ENCODE results near the gene CBLL1.

The CBLL1 gene

GRCh38 chr7:107721286-107721685, 22.7 kb upstream of the CBLL1 start:
- Histone ChIP-seq H3K4me1 (ENCODE audit: insufficient read depth, low read length) (no peaks in the 10 kb centered on the region), H3K9me3 (ENCODE audit: control insufficient read depth, insufficient read depth, low read length) (no peaks in the 10 kb centered on the region), H3K36me3 (ENCODE audit: insufficient read depth, low read length) (no peaks in the 10 kb centered on the region), H3K9ac (ENCODE audit: low read depth, low read length) (no peak overlapping the region)

GRCh38 chr7:107723255-107723654, 20.7 kb upstream of the CBLL1 start:
- Histone ChIP-seq H3K9me3 (ENCODE audit: control insufficient read depth, insufficient read depth, low read length) (no peaks in the 10 kb centered on the region), H3K36me3 (ENCODE audit: insufficient read depth, low read length) (no peaks in the 10 kb centered on the region), H3K4me1 (ENCODE audit: insufficient read depth, low read length) (no peaks in the 10 kb centered on the region), H3K9ac (ENCODE audit: low read depth, low read length) (no peak overlapping the region)

GRCh38 chr7:107725138-107725740, 18.7 kb upstream of the CBLL1 start:
- Histone ChIP-seq H3K9ac (ENCODE audit: low read depth, low read length) (no peak overlapping the region), H3K4me1 (ENCODE audit: insufficient read depth, low read length) (no peaks in the 10 kb centered on the region), H3K9me3 (ENCODE audit: control insufficient read depth, insufficient read depth, low read length) (no peaks in the 10 kb centered on the region), H3K36me3 (ENCODE audit: insufficient read depth, low read length) (no peaks in the 10 kb centered on the region)

GRCh38 chr7:107726356-107727130, 17.4 kb upstream of the CBLL1 start:
- Histone ChIP-seq H3K4me1 (ENCODE audit: insufficient read depth, low read length) (no peaks in the 10 kb centered on the region), H3K9me3 (ENCODE audit: control insufficient read depth, insufficient read depth, low read length) (no peaks in the 10 kb centered on the region), H3K9ac (ENCODE audit: low read depth, low read length) (no peak overlapping the region), H3K36me3 (ENCODE audit: insufficient read depth, low read length) (no peaks in the 10 kb centered on the region)

- H3K36me3 ChIP-seq (ENCODE audit: insufficient read depth, low read length): no peaks in the 10 kb centered on the region
- no peaks in the 10 kb centered on the region for H3K9me3 ChIP-seq (ENCODE audit: control insufficient read depth, insufficient read depth, low read length)
- H3K9ac ChIP-seq (ENCODE audit: low read depth, low read length): no peak overlapping the region
- H3K4me1 ChIP-seq (ENCODE audit: insufficient read depth, low read length): no peaks in the 10 kb centered on the region
Observed at GRCh38 chr7:107728276-107728675, 15.7 kb upstream of the CBLL1 start.

GRCh38 chr7:107742678-107743566, 1.0 kb upstream of the CBLL1 start:
- Histone ChIP-seq H3K9ac (ENCODE audit: low read depth, low read length) (peak overlapping the region; percentile 91), H3K4me1 (ENCODE audit: insufficient read depth, low read length) (peaks cover 5% of the 10 kb centered on the region; the same call in 1 of the 2 replicates), H3K36me3 (ENCODE audit: insufficient read depth, low read length) (no peaks in the 10 kb centered on the region), H3K9me3 (ENCODE audit: control insufficient read depth, insufficient read depth, low read length) (no peaks in the 10 kb centered on the region)

- H3K9ac ChIP-seq (ENCODE audit: low read depth, low read length): peak overlapping the region; percentile 91
Observed at GRCh38 chr7:107744345-107744750, 406 bp downstream of the CBLL1 start.

GRCh38 chr7:107746006-107746405, 2.1 kb downstream of the CBLL1 start:
- peaks cover 5% of the 10 kb centered on the region; the same call in 1 of the 2 replicates for H3K4me1 ChIP-seq (ENCODE audit: insufficient read depth, low read length)
- no peak overlapping the region for H3K9ac ChIP-seq (ENCODE audit: low read depth, low read length)
- H3K9me3 ChIP-seq (ENCODE audit: control insufficient read depth, insufficient read depth, low read length): no peaks in the 10 kb centered on the region
- 0 out of 2 replicates have a peak, but pooled peaks cover 4% of the 10 kb centered on the region for H3K36me3 ChIP-seq (ENCODE audit: insufficient read depth, low read length)

More at GRCh38 chr7:107744345-107744750, 406 bp downstream of the CBLL1 start:
- Histone ChIP-seq H3K9me3 (ENCODE audit: control insufficient read depth, insufficient read depth, low read length) (no peaks in the 10 kb centered on the region), H3K36me3 (ENCODE audit: insufficient read depth, low read length) (no peaks in the 10 kb centered on the region), H3K4me1 (ENCODE audit: insufficient read depth, low read length) (peaks cover 5% of the 10 kb centered on the region; the same call in 1 of the 2 replicates)

GRCh38 chr7:107751113-107751512, 7.2 kb downstream of the CBLL1 start:
- Histone ChIP-seq H3K9ac (ENCODE audit: low read depth, low read length) (no peak overlapping the region), H3K36me3 (ENCODE audit: insufficient read depth, low read length) (peaks cover 5% of the 10 kb centered on the region; the same call in 1 of the 2 replicates), H3K9me3 (ENCODE audit: control insufficient read depth, insufficient read depth, low read length) (no peaks in the 10 kb centered on the region), H3K4me1 (ENCODE audit: insufficient read depth, low read length) (no peaks in the 10 kb centered on the region)

GRCh38 chr7:107754642-107755041, 10.7 kb downstream of the CBLL1 start:
- peaks cover 16% of the 10 kb centered on the region for H3K36me3 ChIP-seq (ENCODE audit: insufficient read depth, low read length)
- no peaks in the 10 kb centered on the region for H3K4me1 ChIP-seq (ENCODE audit: insufficient read depth, low read length)
- no peaks in the 10 kb centered on the region for H3K9me3 ChIP-seq (ENCODE audit: control insufficient read depth, insufficient read depth, low read length)
- no peak overlapping the region for H3K9ac ChIP-seq (ENCODE audit: low read depth, low read length)

GRCh38 chr7:107758667-107759066, 14.7 kb downstream of the CBLL1 start:
- Histone ChIP-seq H3K9me3 (ENCODE audit: control insufficient read depth, insufficient read depth, low read length) (no peaks in the 10 kb centered on the region), H3K4me1 (ENCODE audit: insufficient read depth, low read length) (no peaks in the 10 kb centered on the region), H3K36me3 (ENCODE audit: insufficient read depth, low read length) (peaks cover 11% of the 10 kb centered on the region; the same call in 1 of the 2 replicates), H3K9ac (ENCODE audit: low read depth, low read length) (no peak overlapping the region)

- H3K9me3 ChIP-seq (ENCODE audit: control insufficient read depth, insufficient read depth, low read length): no peaks in the 10 kb centered on the region
- H3K4me1 ChIP-seq (ENCODE audit: insufficient read depth, low read length): no peaks in the 10 kb centered on the region
- H3K9ac ChIP-seq (ENCODE audit: low read depth, low read length): no peak overlapping the region
- H3K36me3 ChIP-seq (ENCODE audit: insufficient read depth, low read length): no peaks in the 10 kb centered on the region
Observed at GRCh38 chr7:107767391-107767790, 23.4 kb downstream of the CBLL1 start.

- Histone ChIP-seq H3K9ac (ENCODE audit: low read depth, low read length) (no peak overlapping the region), H3K9me3 (ENCODE audit: control insufficient read depth, insufficient read depth, low read length) (no peaks in the 10 kb centered on the region), H3K4me1 (ENCODE audit: insufficient read depth, low read length) (no peaks in the 10 kb centered on the region), H3K36me3 (ENCODE audit: insufficient read depth, low read length) (no peaks in the 10 kb centered on the region)
Observed at GRCh38 chr7:107768263-107768662, 24.3 kb downstream of the CBLL1 start.

- H3K36me3 ChIP-seq (ENCODE audit: insufficient read depth, low read length): no peaks in the 10 kb centered on the region
- no peak overlapping the region for H3K9ac ChIP-seq (ENCODE audit: low read depth, low read length)
- no peaks in the 10 kb centered on the region for H3K9me3 ChIP-seq (ENCODE audit: control insufficient read depth, insufficient read depth, low read length)
- no peaks in the 10 kb centered on the region for H3K4me1 ChIP-seq (ENCODE audit: insufficient read depth, low read length)
Observed at GRCh38 chr7:107773027-107773426, 29.1 kb downstream of the CBLL1 start.

All from ES-I3 (cell line).